Panc1 (cell line): ENCODE data around the gene SCO2. TPM values are rescaled to one million over a fixed set of nuclear protein-coding genes. Genes with fewer than 3 reads are reported as not detected.
A peak's percentile ranks its signal among the peaks of the same experiment; 100 is the strongest.

ENCODE experiments used
- ATAC-seq: fragments of 200-7000 bp; cut with Tn5 transposase; 2 replicates; pipeline ENCODE4 v1.9.1; 2020; ENCODE audit warnings: mild to moderate bottlenecking, moderate library complexity
- BruUV-seq: library from RNA; stranded (reverse); fragments of 400-500 nt; replicated peaks from 2 replicates; lab custom pipeline; 2021; lab: Mats Ljungman, UMichigan
- CTCF ChIA-PET: fragments of 300-600 bp; sonication (Branson Sonifier 250); formaldehyde crosslinking; loops from one replicate; lab custom pipeline; 2022; ENCODE audit warnings: antibody characterized with exemption; lab: Charles Lee
- POLR2A ChIA-PET: fragments of 300-600 bp; sonication (Branson Sonifier 250); formaldehyde crosslinking; loops from one replicate; lab custom pipeline; 2022; ENCODE audit warnings: antibody characterized with exemption; lab: Charles Lee
- DNase-seq: peaks from one replicate; pipeline ENCODE4 v3.0.0-alpha.2; 2010; ENCODE audit warnings: low read depth, low spot score
- H3K27ac ChIP-seq: 2 replicates; pipeline ENCODE4 v1.5.1; 2011; ENCODE audit warnings: mild to moderate bottlenecking, low read length, inconsistent platforms
- H3K27me3 ChIP-seq: fragments of 200-500 bp; sonication (Bioruptor generic); 2 replicates; pipeline ENCODE4 v1.6.0; 2014; ENCODE audit warnings: low read length, inconsistent platforms; ENCODE audit not compliant: control insufficient read depth, insufficient read depth
- H3K36me3 ChIP-seq: fragments of 200-500 bp; sonication (Bioruptor generic); 2 replicates; pipeline ENCODE4 v1.5.1; 2014; ENCODE audit warnings: inconsistent platforms, mild to moderate bottlenecking, low read length, moderate library complexity; ENCODE audit not compliant: control insufficient read depth, insufficient read depth
- H3K4me1 ChIP-seq: 2 replicates; pipeline ENCODE4 v1.5.1; 2011; ENCODE audit warnings: inconsistent platforms, mild to moderate bottlenecking, low read length, moderate library complexity; ENCODE audit not compliant: control insufficient read depth, insufficient read depth
- H3K4me3 ChIP-seq, 2 experiments: 2 replicates each; pipeline ENCODE4 v1.5.1; 2011 to 2012; ENCODE audit warnings: low read depth in 2 of 2, low read length in 2 of 2, mild to moderate bottlenecking in 2 of 2, inconsistent platforms in 1 of 2, moderate library complexity in 1 of 2
- H3K9me3 ChIP-seq: fragments of 200-500 bp; sonication (Bioruptor generic); 2 replicates; pipeline ENCODE4 v1.5.1; 2014; ENCODE audit warnings: low read depth, mild to moderate bottlenecking, inconsistent platforms, low read length, moderate library complexity; ENCODE audit not compliant: control insufficient read depth, insufficient read depth
- CTCF ChIP-seq: fragments of 450-650 bp; IDR thresholded peaks from 2 replicates; pipeline ENCODE4 v1.5.1; 2017; ENCODE audit warnings: mild to moderate bottlenecking
- POLR2AphosphoS5 ChIP-seq: IDR thresholded peaks from 2 replicates; pipeline ENCODE4 v1.6.1; 2012; ENCODE audit warnings: mild to moderate bottlenecking, low read depth, low read length, moderate library complexity
- REST ChIP-seq, 2 experiments: IDR thresholded peaks; 2 replicates each; pipeline ENCODE4 v1.6.1; 2011 to 2012; ENCODE audit warnings: low read depth in 2 of 2, control low read depth in 1 of 2, low read length in 1 of 2, mild to moderate bottlenecking in 1 of 2, moderate library complexity in 1 of 2; ENCODE audit not compliant: insufficient read depth in 1 of 2
- SIN3A ChIP-seq: IDR thresholded peaks from 2 replicates; pipeline ENCODE4 v1.6.1; 2012; ENCODE audit warnings: low read depth, mild to moderate bottlenecking, low read length, moderate library complexity, borderline replicate concordance; ENCODE audit not compliant: insufficient read depth
- TCF7L2 ChIP-seq: IDR thresholded peaks from 2 replicates; pipeline ENCODE4 v1.6.1; 2011; ENCODE audit warnings: mild to moderate bottlenecking, low read depth, low read length, inconsistent platforms
- in situ Hi-C: cut with HindIII; loops from 2 replicates; pipeline ENCODE4 v1.10.0; 2016; ENCODE audit warnings: low sequenced_read_pairs, low pct_unique_long_range_greater_than_20kb
- intact Hi-C: fragments of 100-400 bp; cut with micrococcal nuclease; formaldehyde crosslinking; loops from one replicate; pipeline ENCODE4 v1.10.0; 2022; ENCODE audit not compliant: unreplicated experiment
- total RNA-seq: library from RNA; stranded (reverse); gene quantifications from one replicate; pipeline ENCODE4 v1.2.1, GENCODE V29; 2021; ENCODE audit not compliant: unreplicated experiment

The SCO2 gene
- total RNA-seq, 1 experiment from 2014 or later = 14.2 TPM

- no peaks in the 10 kb centered on the region for H3K27me3 ChIP-seq
- H3K4me1 ChIP-seq = peaks cover 13% of the 10 kb centered on the region
- no peaks in the 10 kb centered on the region for H3K9me3 ChIP-seq
- POLR2A ChIA-PET = no interaction called here
- TF ChIP-seq SIN3A (no peak), CTCF (no peak), POLR2AphosphoS5 (no peak), REST (IDR thresholded peaks at IDR 0.05; ENCODE audit: insufficient read depth in 1 of 2, low read depth in 2 of 2, low read length in 1 of 2) (no peak), TCF7L2 (no peak)
- intact Hi-C loops = no loop called here
- DNase-seq (no peak), ATAC-seq (peak; percentile 68)
- H3K36me3 ChIP-seq = no peaks in the 10 kb centered on the region
- in situ Hi-C loops = no loop called here
- BruUV-seq = no TSS peak
- H3K4me3 ChIP-seq = no peak within 1 kb of the TSS
- CTCF ChIA-PET = no interaction called here
- no peak within 1 kb of the TSS for H3K27ac ChIP-seq
These were observed 38.7 kb downstream of the SCO2 start, which contains the start of gene MIOX for GRCh38 chr22:50486561-50487289. Gene MIOX, plus strand, starts transcription at chr22:50486859. Its CDS starts 39 bp downstream, at chr22:50486898.

GRCh38 chr22:50485221-50486131 is 39.9 kb downstream of the SCO2 start:
- DNase-seq (no peak), ATAC-seq (0 out of 2 replicates have a peak, but pooled peaks have one; percentile 36)
- Histone ChIP-seq H3K9me3 (no peaks in the 10 kb centered on the region), H3K27ac (no peak overlapping the region), H3K4me1 (peaks cover 13% of the 10 kb centered on the region), H3K4me3 (no peak overlapping the region), H3K27me3 (no peaks in the 10 kb centered on the region), H3K36me3 (no peaks in the 10 kb centered on the region)
- in situ Hi-C loops (no loop called here), intact Hi-C loops (no loop called here)
- TF ChIP-seq REST (IDR thresholded peaks at IDR 0.05; ENCODE audit: insufficient read depth in 1 of 2, low read depth in 2 of 2, low read length in 1 of 2) (no peak), POLR2AphosphoS5 (peak; percentile 38; the same call in 1 of the 2 replicates), CTCF (no peak), SIN3A (no peak), TCF7L2 (peak; percentile 82)
- TSS peak; percentile 87 for BruUV-seq
- CTCF ChIA-PET = no interaction called here
- POLR2A ChIA-PET = no interaction called here
